HG03354 (cell line): ENCODE measurements around the gene MEFV.
"Not testable (repeated sequence)": the region's sequence is repeated elsewhere in the genome, so short reads cannot be mapped to it uniquely, and the experiment has no call there.

ENCODE experiments used
- ATAC-seq: cut with Tn5 transposase; IDR thresholded peaks from one replicate; pipeline ENCODE4 v1.9.1; 2021; ENCODE audit warnings: mild to moderate bottlenecking; ENCODE audit not compliant: unreplicated experiment, poor library complexity, severe bottlenecking

MEFV gene

GRCh38 chr16:3256146-3256865 is at the start of gene MEFV:
Gene MEFV, minus strand, starts transcription at chr16:3256633. Its CDS starts 46 bp downstream, at chr16:3256587.
- ATAC-seq, result no peak

- ATAC-seq, result no peak
Observed at GRCh38 chr16:3306078-3306477, 49.6 kb upstream of the MEFV start.

- peak; percentile 94 for ATAC-seq
Observed at GRCh38 chr16:3305109-3306068, 49.0 kb upstream of the MEFV start, which contains the start of the genes TIGD7 and ZNF75A. Gene TIGD7, minus strand, starts transcription at chr16:3305430. Its CDS starts 4,816 bp downstream, at chr16:3300614. Gene ZNF75A, plus strand, starts transcription at chr16:3305497. Its CDS starts 2,932 bp downstream, at chr16:3308429.

GRCh38 chr16:3304370-3304769 is 47.9 kb upstream of the MEFV start:
- no peak for ATAC-seq

- ATAC-seq, result no peak
Observed at GRCh38 chr16:3295783-3296182, 39.4 kb upstream of the MEFV start.

GRCh38 chr16:3295209-3295608 is 38.8 kb upstream of the MEFV start:
- no peak for ATAC-seq

GRCh38 chr16:3292604-3293003 is 36.2 kb upstream of the MEFV start:
- no peak for ATAC-seq

- no peak for ATAC-seq
Observed at GRCh38 chr16:3289998-3290673, 33.7 kb upstream of the MEFV start.

- ATAC-seq, result no peak
Observed at GRCh38 chr16:3285131-3285530, 28.7 kb upstream of the MEFV start.

GRCh38 chr16:3283543-3284447 is 27.4 kb upstream of the MEFV start:
- ATAC-seq, result no peak

GRCh38 chr16:3282730-3283542 is 26.5 kb upstream of the MEFV start, which contains the start of gene ZNF263:
Gene ZNF263, plus strand, starts transcription at chr16:3283491. Its CDS starts 328 bp downstream, at chr16:3283819.
- ATAC-seq, result peak; percentile 86

GRCh38 chr16:3282103-3282729 is 25.8 kb upstream of the MEFV start:
- ATAC-seq, result peak; percentile 36

- no peak for ATAC-seq
Observed at GRCh38 chr16:3281222-3281820, 24.9 kb upstream of the MEFV start.

GRCh38 chr16:3276679-3277078 is 20.2 kb upstream of the MEFV start:
- no peak for ATAC-seq

GRCh38 chr16:3274947-3275346 is 18.5 kb upstream of the MEFV start:
- no peak for ATAC-seq

- no peak for ATAC-seq
Observed at GRCh38 chr16:3274490-3274889, 18.1 kb upstream of the MEFV start.

- ATAC-seq, result not testable (repeated sequence)
Observed at GRCh38 chr16:3271281-3271680, 14.8 kb upstream of the MEFV start.
